ENCODE data around the gene ZBTB32.

DNA sequence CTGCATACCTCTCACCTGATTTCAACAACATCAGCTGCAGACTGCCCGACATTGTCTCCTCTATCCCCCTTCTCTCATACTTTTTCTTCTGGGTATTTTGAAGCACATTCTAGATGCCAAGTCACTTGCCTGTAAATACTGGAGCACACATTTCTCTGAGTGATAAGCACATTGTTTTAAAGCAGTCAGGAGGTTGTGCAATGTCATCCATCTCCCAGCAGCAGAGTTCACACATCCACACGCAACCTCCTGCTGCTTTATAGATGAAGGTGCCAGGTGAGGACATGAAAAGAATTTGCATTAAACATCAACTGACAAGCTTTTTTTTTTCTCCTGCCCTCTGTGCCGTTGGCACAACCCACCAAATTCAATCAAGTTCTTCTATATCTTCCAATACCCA is 32.5 kb upstream of the ZBTB32 start:
- TF ChIP-seq, protein P1, sequence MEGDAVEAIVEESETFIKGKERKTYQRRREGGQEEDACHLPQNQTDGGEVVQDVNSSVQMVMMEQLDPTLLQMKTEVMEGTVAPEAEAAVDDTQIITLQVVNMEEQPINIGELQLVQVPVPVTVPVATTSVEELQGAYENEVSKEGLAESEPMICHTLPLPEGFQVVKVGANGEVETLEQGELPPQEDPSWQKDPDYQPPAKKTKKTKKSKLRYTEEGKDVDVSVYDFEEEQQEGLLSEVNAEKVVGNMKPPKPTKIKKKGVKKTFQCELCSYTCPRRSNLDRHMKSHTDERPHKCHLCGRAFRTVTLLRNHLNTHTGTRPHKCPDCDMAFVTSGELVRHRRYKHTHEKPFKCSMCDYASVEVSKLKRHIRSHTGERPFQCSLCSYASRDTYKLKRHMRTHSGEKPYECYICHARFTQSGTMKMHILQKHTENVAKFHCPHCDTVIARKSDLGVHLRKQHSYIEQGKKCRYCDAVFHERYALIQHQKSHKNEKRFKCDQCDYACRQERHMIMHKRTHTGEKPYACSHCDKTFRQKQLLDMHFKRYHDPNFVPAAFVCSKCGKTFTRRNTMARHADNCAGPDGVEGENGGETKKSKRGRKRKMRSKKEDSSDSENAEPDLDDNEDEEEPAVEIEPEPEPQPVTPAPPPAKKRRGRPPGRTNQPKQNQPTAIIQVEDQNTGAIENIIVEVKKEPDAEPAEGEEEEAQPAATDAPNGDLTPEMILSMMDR (tag by site-specific recombination; IDR thresholded peaks at IDR 0.05) = no peak
- TF ChIP-seq MYNN (tag by site-specific recombination; IDR thresholded peaks at IDR 0.05; ENCODE audit: borderline replicate concordance) (no peak), ZNF114 (tag by site-specific recombination; IDR thresholded peaks at IDR 0.05) (no peak)
- TF ChIP-seq, protein P2, sequence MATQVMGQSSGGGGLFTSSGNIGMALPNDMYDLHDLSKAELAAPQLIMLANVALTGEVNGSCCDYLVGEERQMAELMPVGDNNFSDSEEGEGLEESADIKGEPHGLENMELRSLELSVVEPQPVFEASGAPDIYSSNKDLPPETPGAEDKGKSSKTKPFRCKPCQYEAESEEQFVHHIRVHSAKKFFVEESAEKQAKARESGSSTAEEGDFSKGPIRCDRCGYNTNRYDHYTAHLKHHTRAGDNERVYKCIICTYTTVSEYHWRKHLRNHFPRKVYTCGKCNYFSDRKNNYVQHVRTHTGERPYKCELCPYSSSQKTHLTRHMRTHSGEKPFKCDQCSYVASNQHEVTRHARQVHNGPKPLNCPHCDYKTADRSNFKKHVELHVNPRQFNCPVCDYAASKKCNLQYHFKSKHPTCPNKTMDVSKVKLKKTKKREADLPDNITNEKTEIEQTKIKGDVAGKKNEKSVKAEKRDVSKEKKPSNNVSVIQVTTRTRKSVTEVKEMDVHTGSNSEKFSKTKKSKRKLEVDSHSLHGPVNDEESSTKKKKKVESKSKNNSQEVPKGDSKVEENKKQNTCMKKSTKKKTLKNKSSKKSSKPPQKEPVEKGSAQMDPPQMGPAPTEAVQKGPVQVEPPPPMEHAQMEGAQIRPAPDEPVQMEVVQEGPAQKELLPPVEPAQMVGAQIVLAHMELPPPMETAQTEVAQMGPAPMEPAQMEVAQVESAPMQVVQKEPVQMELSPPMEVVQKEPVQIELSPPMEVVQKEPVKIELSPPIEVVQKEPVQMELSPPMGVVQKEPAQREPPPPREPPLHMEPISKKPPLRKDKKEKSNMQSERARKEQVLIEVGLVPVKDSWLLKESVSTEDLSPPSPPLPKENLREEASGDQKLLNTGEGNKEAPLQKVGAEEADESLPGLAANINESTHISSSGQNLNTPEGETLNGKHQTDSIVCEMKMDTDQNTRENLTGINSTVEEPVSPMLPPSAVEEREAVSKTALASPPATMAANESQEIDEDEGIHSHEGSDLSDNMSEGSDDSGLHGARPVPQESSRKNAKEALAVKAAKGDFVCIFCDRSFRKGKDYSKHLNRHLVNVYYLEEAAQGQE (tag by site-specific recombination; IDR thresholded peaks at IDR 0.05) = no peak

All from HEK293 (cell line).